Keratinocyte (primary cell): ENCODE data around the gene CWC27. TPM values are rescaled to one million over a fixed set of nuclear protein-coding genes. Genes with fewer than 3 reads are reported as not detected.
A peak's percentile ranks its signal among the peaks of the same experiment; 100 is the strongest.

Experiments
- DNase-seq: peaks from one replicate; pipeline ENCODE4 v3.0.0-alpha.2; 2011; ENCODE audit warnings: low read depth, missing footprints, low spot score
- FAIRE-seq: peaks from 2 replicates; lab custom pipeline; 2011; peaks lifted over from hg19 to GRCh38; lab: Jason Lieb, UNC
- H2AFZ ChIP-seq: 2 replicates; pipeline ENCODE4 v1.6.0; 2012; ENCODE audit warnings: low read length, control low read depth, inconsistent platforms; ENCODE audit not compliant: control insufficient read depth
- H3K27ac ChIP-seq: 2 replicates; pipeline ENCODE4 v1.5.1; 2011; ENCODE audit warnings: low read length; ENCODE audit not compliant: control insufficient read depth, insufficient read depth
- H3K27me3 ChIP-seq: 3 replicates; pipeline ENCODE4 v1.6.0; 2011; ENCODE audit warnings: low read length; ENCODE audit not compliant: control insufficient read depth, insufficient read depth; ENCODE audit errors: extremely low read depth
- H3K36me3 ChIP-seq, 2 experiments: 2 replicates in 1 of 2; 3 replicates in 1 of 2; pipeline ENCODE4 v1.5.1; 2011; ENCODE audit warnings: low read length in 2 of 2, mild to moderate bottlenecking in 1 of 2; ENCODE audit not compliant: control insufficient read depth in 2 of 2, insufficient read depth in 2 of 2; ENCODE audit errors: extremely low read depth in 1 of 2
- H3K4me1 ChIP-seq: 3 replicates; pipeline ENCODE4 v1.5.1; 2011; ENCODE audit warnings: low read length; ENCODE audit not compliant: control insufficient read depth, insufficient read depth; ENCODE audit errors: extremely low read depth
- H3K4me2 ChIP-seq: 3 replicates; pipeline ENCODE4 v1.6.0; 2011; ENCODE audit warnings: low read depth, low read length; ENCODE audit not compliant: control insufficient read depth, insufficient read depth; ENCODE audit errors: extremely low read depth
- H3K4me3 ChIP-seq, 3 experiments: fragments of 200-600 bp in 1 of 3; sonication (generic) in 1 of 3; 2 replicates in 2 of 3; 3 replicates in 1 of 3; pipeline ENCODE4 v1.5.1; 2011 to 2016; ENCODE audit warnings: low read length in 3 of 3, mild to moderate bottlenecking in 3 of 3, control low read depth in 2 of 3, inconsistent platforms in 1 of 3, low read depth in 1 of 3, mixed read lengths in 1 of 3, mixed run types in 1 of 3, moderate library complexity in 1 of 3; ENCODE audit not compliant: control insufficient read depth in 2 of 3, insufficient read depth in 2 of 3; ENCODE audit errors: extremely low read depth in 1 of 3
- H3K79me2 ChIP-seq: 2 replicates; pipeline ENCODE4 v1.6.0; 2012; ENCODE audit warnings: low read length; ENCODE audit not compliant: control insufficient read depth, insufficient read depth
- H3K9ac ChIP-seq: 3 replicates; pipeline ENCODE4 v1.6.0; 2011; ENCODE audit warnings: low read length; ENCODE audit not compliant: control insufficient read depth, insufficient read depth; ENCODE audit errors: extremely low read depth
- H3K9me1 ChIP-seq: 3 replicates; pipeline ENCODE4 v1.6.0; 2011; ENCODE audit warnings: low read length; ENCODE audit not compliant: control insufficient read depth, insufficient read depth; ENCODE audit errors: extremely low read depth
- H3K9me3 ChIP-seq: 2 replicates; pipeline ENCODE4 v1.5.1; 2012; ENCODE audit warnings: low read depth, low read length; ENCODE audit not compliant: control insufficient read depth
- H4K20me1 ChIP-seq: 3 replicates; pipeline ENCODE4 v1.6.0; 2011; ENCODE audit warnings: low read length; ENCODE audit not compliant: control insufficient read depth, insufficient read depth; ENCODE audit errors: extremely low read depth
- CTCF ChIP-seq, 3 experiments: IDR thresholded peaks in 1 of 3; conservative IDR thresholded peaks in 1 of 3; optimal IDR thresholded peaks in 1 of 3; 2 replicates in 2 of 3; 3 replicates in 1 of 3; pipeline versions ENCODE3 to v1.5.1; 2011; ENCODE audit warnings: low read length in 3 of 3, mild to moderate bottlenecking in 3 of 3, moderate library complexity in 2 of 3, control low read depth in 1 of 3, inconsistent platforms in 1 of 3; ENCODE audit not compliant: insufficient read depth in 2 of 3; ENCODE audit errors: extremely low read depth in 1 of 3
- EZH2 ChIP-seq: IDR thresholded peaks from one replicate; pipeline ENCODE4 v1.6.1; 2012; ENCODE audit warnings: inconsistent platforms, mild to moderate bottlenecking, low read length, moderate library complexity
- dilution Hi-C: fragments of 300-500 bp; cut with MboI; formaldehyde crosslinking; loops from one replicate; pipeline ENCODE4 v1.7.0; 2020; ENCODE audit warnings: low sequenced_read_pairs; ENCODE audit not compliant: extremely low pct_ligation_motif_present
- polyA plus RNA-seq, 5 experiments: library from polyadenylated mRNA; depleted of rRNA in 3 of 5; stranded (reverse) in 3 of 5; stranded (forward) in 1 of 5; unstranded in 1 of 5; fragments of >200 nt; gene quantifications; 1 replicate in 1 of 5; 2 replicates in 3 of 5; 3 replicates in 1 of 5; pipeline versions ENCODE4 v1.2.1 to v1.2.3, GENCODE V29; 2011 to 2012; ENCODE audit warnings: missing spikeins in 2 of 5, low read depth in 1 of 5, low replicate concordance in 1 of 5

CWC27 gene
- polyA plus RNA-seq, 1 donor (not counting 4 experiments of a cell fraction or from before 2014, with no cell fraction given) = 31.8 TPM

- TF ChIP-seq EZH2 (no peak), CTCF (optimal IDR thresholded peaks at IDR 0.05 in 1 of 3, IDR thresholded peaks at IDR 0.05 in 1 of 3, conservative IDR thresholded peaks at IDR 0.05 in 1 of 3; ENCODE audit: extremely low read depth in 1 of 3, insufficient read depth in 2 of 3, low read length in 3 of 3) (peak in 2 of 3 experiments; percentile 26 to 43)
- Histone ChIP-seq H3K4me3 (no peak overlapping the region), H3K9me1 (no peaks in the 10 kb centered on the region), H4K20me1 (no peaks in the 10 kb centered on the region), H3K4me2 (no peak overlapping the region), H3K79me2 (no peaks in the 10 kb centered on the region), H3K9me3 (peaks cover 4% of the 10 kb centered on the region), H3K27ac (no peak overlapping the region), H2AFZ (no peak overlapping the region), H3K4me1 (no peaks in the 10 kb centered on the region), H3K9ac (no peak overlapping the region), H3K27me3 (no peaks in the 10 kb centered on the region), H3K36me3 (no peaks in the 10 kb centered on the region)
- dilution Hi-C loops = no loop called here
- DNase-seq (no peak), FAIRE-seq (no peak)
Measured at GRCh38 chr5:64958757-64959391, 190.1 kb downstream of the CWC27 start.

- H3K9me3 ChIP-seq = peaks cover 4% of the 10 kb centered on the region
- H3K9ac ChIP-seq = no peak overlapping the region
- H3K27ac ChIP-seq = no peak overlapping the region
- dilution Hi-C loops = no loop called here
- no peaks in the 10 kb centered on the region for H3K36me3 ChIP-seq
- no peaks in the 10 kb centered on the region for H3K27me3 ChIP-seq
- H3K4me1 ChIP-seq = no peaks in the 10 kb centered on the region
- H3K79me2 ChIP-seq = no peaks in the 10 kb centered on the region
- no peaks in the 10 kb centered on the region for H3K9me1 ChIP-seq
- no peak for DNase-seq
- no peak overlapping the region for H3K4me3 ChIP-seq
- H3K4me2 ChIP-seq = no peak overlapping the region
- no peaks in the 10 kb centered on the region for H4K20me1 ChIP-seq
- FAIRE-seq = no peak
- no peak overlapping the region for H2AFZ ChIP-seq
- TF ChIP-seq CTCF (optimal IDR thresholded peaks at IDR 0.05 in 1 of 3, IDR thresholded peaks at IDR 0.05 in 1 of 3, conservative IDR thresholded peaks at IDR 0.05 in 1 of 3; ENCODE audit: extremely low read depth in 1 of 3, insufficient read depth in 2 of 3, low read length in 3 of 3) (no peak), EZH2 (no peak)
Measured at GRCh38 chr5:64963278-64963677, 194.5 kb downstream of the CWC27 start.
